K562 (cell line): Measurements from ENCODE around the gene MAN1A1. TPM values are rescaled to one million over a fixed set of nuclear protein-coding genes. Genes with fewer than 3 reads are reported as not detected.

Source experiments
- ATAC-seq: fragments of 200-7000 bp; cut with Tn5 transposase; 3 replicates; pipeline ENCODE4 v1.9.1; 2020; ENCODE audit warnings: moderate library complexity
- BruUV-seq: library from RNA; stranded (reverse); fragments of 400-500 nt; replicated peaks from 2 replicates; lab custom pipeline; 2021; lab: Mats Ljungman, UMichigan
- CTCF ChIA-PET: fragments of 300-600 bp; formaldehyde crosslinking; extraction: SDS; loops from one replicate; lab custom pipeline; 2021; ENCODE audit warnings: low intra/inter-chr PET ratio; lab: Yijun Ruan, JAX
- POLR2A ChIA-PET: fragments of 300-600, 350-650 bp; sonication (Branson Sonifier 250); formaldehyde crosslinking; extraction: SDS; loops from one replicate; lab custom pipeline; 2021; ENCODE audit warnings: antibody characterized with exemption, inconsistent platforms; lab: Yijun Ruan, JAX
- DNase-seq, 4 experiments: peaks; one replicate each; pipeline versions ENCODE4 v3.0.0 to v3.0.0-alpha.2; 2011 to 2018; ENCODE audit warnings: low spot score in 3 of 4, mixed read lengths in 3 of 4; ENCODE audit errors: extremely low read depth in 1 of 4
- FAIRE-seq: peaks from 2 replicates; lab custom pipeline; 2011; peaks lifted over from hg19 to GRCh38; lab: Jason Lieb, UNC
- H2AFZ ChIP-seq: 2 replicates; pipeline ENCODE4 v1.6.0; 2011; ENCODE audit warnings: low read depth, low read length, control low read depth, inconsistent platforms
- H3K27ac ChIP-seq: fragments of 200-600 bp; 3 replicates; pipeline ENCODE4 v1.8.0; 2011; ENCODE audit warnings: low read depth, mild to moderate bottlenecking, control low read depth, inconsistent platforms, low read length, moderate library complexity, mixed read lengths; ENCODE audit errors: extremely low read depth
- H3K27me3 ChIP-seq, 2 experiments: fragments of 300-600 bp in 1 of 2; 2 replicates in 1 of 2; 3 replicates in 1 of 2; pipeline versions ENCODE4 v1.6.0 to v1.8.0; 2011; ENCODE audit warnings: inconsistent platforms in 2 of 2, low read length in 2 of 2, mild to moderate bottlenecking in 1 of 2, mixed read lengths in 1 of 2, moderate library complexity in 1 of 2; ENCODE audit not compliant: control insufficient read depth in 2 of 2, insufficient read depth in 2 of 2
- H3K36me3 ChIP-seq: fragments of 300-600 bp; 3 replicates; pipeline ENCODE4 v1.8.0; 2011; ENCODE audit warnings: mild to moderate bottlenecking, low read length, inconsistent platforms; ENCODE audit not compliant: control insufficient read depth, insufficient read depth
- H3K4me1 ChIP-seq, 2 experiments: fragments of 200-600 bp in 1 of 2; replicated peaks in 1 of 2; 2 replicates in 1 of 2; 3 replicates in 1 of 2; pipeline versions ENCODE4 v1.5.1 to v1.8.0; 2011; ENCODE audit warnings: inconsistent platforms in 2 of 2, low read length in 2 of 2, mild to moderate bottlenecking in 1 of 2, mixed read lengths in 1 of 2, moderate library complexity in 1 of 2; ENCODE audit not compliant: control insufficient read depth in 2 of 2, insufficient read depth in 2 of 2
- H3K4me2 ChIP-seq: 2 replicates; pipeline ENCODE4 v1.6.1; 2011; ENCODE audit warnings: low read length, control low read depth, inconsistent platforms, mixed read lengths; ENCODE audit not compliant: insufficient read depth
- H3K4me3 ChIP-seq: fragments of 200-600 bp; sonication (generic), shearing (Covaris generic); 2 replicates; pipeline ENCODE4 v1.5.1; 2016; ENCODE audit warnings: control low read depth, inconsistent platforms
- H3K79me2 ChIP-seq: fragments of 200-600 bp; 3 replicates; pipeline ENCODE4 v1.8.0; 2011; ENCODE audit warnings: low read length, inconsistent platforms; ENCODE audit not compliant: control insufficient read depth, insufficient read depth
- H3K9ac ChIP-seq, 2 experiments: 2 replicates each; pipeline versions ENCODE4 v1.6.0 to v1.6.1; 2011; ENCODE audit warnings: low read depth in 2 of 2, low read length in 2 of 2, control low read depth in 1 of 2, inconsistent platforms in 1 of 2, mild to moderate bottlenecking in 1 of 2, mixed read lengths in 1 of 2; ENCODE audit not compliant: insufficient read depth in 1 of 2
- H3K9me1 ChIP-seq: one replicate; pipeline ENCODE4 v1.6.0; 2011; ENCODE audit warnings: inconsistent platforms, mild to moderate bottlenecking, low read length, moderate library complexity; ENCODE audit not compliant: control insufficient read depth, insufficient read depth
- H3K9me3 ChIP-seq: replicated peaks from 2 replicates; pipeline ENCODE4 v1.5.1; 2011; ENCODE audit warnings: low read depth, low read length, inconsistent platforms; ENCODE audit not compliant: control insufficient read depth, insufficient read depth
- H4K20me1 ChIP-seq: replicated peaks from 2 replicates; pipeline ENCODE4 v1.6.1; 2011; ENCODE audit warnings: low read length, inconsistent platforms, mixed read lengths; ENCODE audit not compliant: control insufficient read depth, insufficient read depth
- RBM22 ChIP-seq: fragments of 200-400 bp; formaldehyde crosslinking; IDR thresholded peaks from 2 replicates; pipeline ENCODE4 v1.6.1; 2018; ENCODE audit warnings: low read length, low read depth; ENCODE audit not compliant: poor library complexity, severe bottlenecking
- ZNF766 ChIP-seq: fragments of 200-800 bp; sonication (Bioruptor generic); conservative IDR thresholded peaks from 2 replicates; pipeline ENCODE4 v1.6.1; 2016; ENCODE audit warnings: missing genetic modification characterization, missing compliant biosample characterization
- WGBS: fragments of 100-300 bp; shearing (Covaris generic); methylation state at CpG from one replicate; pipeline ENCODE4 v1.1.6; 2016; ENCODE audit warnings: low coverage, mixed read lengths; ENCODE audit not compliant: insufficient coverage; ENCODE audit errors: missing lambda C conversion rate; 5-methylcytosine and 5-hydroxymethylcytosine counted together
- in situ Hi-C: fragments of 300-500 bp; cut with MboI; formaldehyde crosslinking; loops from 4 replicates; pipeline ENCODE4 v1.15.0; 2018; ENCODE audit warnings: inconsistent platforms, mixed read lengths
- intact Hi-C: fragments of 100-400 bp; cut with micrococcal nuclease; formaldehyde crosslinking; loops from 2 replicates; pipeline ENCODE4 v1.14.2; 2022
- polyA plus RNA-seq, 8 experiments: library from polyadenylated mRNA; depleted of rRNA in 4 of 8; stranded (reverse) in 5 of 8; unstranded in 3 of 8; fragments of >200 nt; fragmentation: Nextera tagmentation in 2 of 8; fragmentation: Illumina TruSeq in 1 of 8; extraction: Ambion mirVana in 2 of 8; extraction: Trizol in 1 of 8; gene quantifications; 2 replicates each; pipeline versions ENCODE4 v1.2.1 to v1.2.3, GENCODE V29; 2011 to 2014; ENCODE audit warnings: inconsistent platforms in 1 of 8, missing spikeins in 1 of 8
- total RNA-seq, 7 experiments: library from RNA; depleted of rRNA in 6 of 7; stranded (reverse); fragments of >200 nt in 6 of 7; fragmentation: Illumina TruSeq in 2 of 7; extraction: Trizol in 2 of 7; gene quantifications; 2 replicates each; pipeline versions ENCODE4 v1.2.1 to v1.2.3, GENCODE V29; 2011 to 2021; ENCODE audit warnings: low replicate concordance in 1 of 7
- TF ChIP-seq, protein P1 (sequence below): fragments of 450-650 bp; IDR thresholded peaks from 2 replicates; pipeline ENCODE4 v1.7.1; 2018; ENCODE audit warnings: mild to moderate bottlenecking, low read depth; ENCODE audit not compliant: partially characterized antibody

Gene MAN1A1
- total and polyA plus RNA-seq, 9 of the 15 experiments (the other 6 are each of a cell fraction or from before 2014, with no cell fraction given): 24.5 to 78.4 (median 59.7) TPM

DNA sequence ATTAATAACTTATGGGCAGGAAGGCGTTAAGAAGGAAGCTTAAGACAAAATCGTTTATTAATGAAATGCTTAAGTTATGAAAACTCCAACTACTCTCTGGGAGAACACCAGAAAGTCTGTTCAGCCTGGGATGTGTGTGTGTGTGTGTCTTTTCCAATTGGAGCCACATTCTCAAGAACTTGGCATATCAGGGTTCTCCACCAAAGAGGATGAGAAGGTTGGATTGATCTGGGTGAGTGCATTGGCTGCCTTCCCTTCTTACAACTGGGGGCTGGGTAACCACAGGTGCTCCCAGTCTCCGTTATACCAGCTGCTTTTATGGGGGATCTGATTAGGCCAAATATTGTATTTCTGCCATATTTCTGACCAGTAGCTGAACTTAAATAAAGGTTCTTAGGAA lies 102.1 kb downstream of the MAN1A1 start:
- Histone ChIP-seq H3K9me3 (no peaks in the 10 kb centered on the region), H3K4me2 (no peak overlapping the region), H3K9ac (no peak overlapping the region), H3K27ac (no peak overlapping the region), H3K9me1 (no peaks in the 10 kb centered on the region), H4K20me1 (no peaks in the 10 kb centered on the region), H3K4me3 (no peak overlapping the region), H2AFZ (no peak overlapping the region), H3K27me3 (no peaks in the 10 kb centered on the region), H3K36me3 (peaks cover 84% of the 10 kb centered on the region), H3K4me1 (peaks cover 0 to 8% of the 10 kb centered on the region in 2 experiments; a peak in 1 of 5 replicates), H3K79me2 (peaks cover 81% of the 10 kb centered on the region)
- 81% methylated on average over 3 of the region's 3 CpGs for WGBS
- TF ChIP-seq, protein P1, sequence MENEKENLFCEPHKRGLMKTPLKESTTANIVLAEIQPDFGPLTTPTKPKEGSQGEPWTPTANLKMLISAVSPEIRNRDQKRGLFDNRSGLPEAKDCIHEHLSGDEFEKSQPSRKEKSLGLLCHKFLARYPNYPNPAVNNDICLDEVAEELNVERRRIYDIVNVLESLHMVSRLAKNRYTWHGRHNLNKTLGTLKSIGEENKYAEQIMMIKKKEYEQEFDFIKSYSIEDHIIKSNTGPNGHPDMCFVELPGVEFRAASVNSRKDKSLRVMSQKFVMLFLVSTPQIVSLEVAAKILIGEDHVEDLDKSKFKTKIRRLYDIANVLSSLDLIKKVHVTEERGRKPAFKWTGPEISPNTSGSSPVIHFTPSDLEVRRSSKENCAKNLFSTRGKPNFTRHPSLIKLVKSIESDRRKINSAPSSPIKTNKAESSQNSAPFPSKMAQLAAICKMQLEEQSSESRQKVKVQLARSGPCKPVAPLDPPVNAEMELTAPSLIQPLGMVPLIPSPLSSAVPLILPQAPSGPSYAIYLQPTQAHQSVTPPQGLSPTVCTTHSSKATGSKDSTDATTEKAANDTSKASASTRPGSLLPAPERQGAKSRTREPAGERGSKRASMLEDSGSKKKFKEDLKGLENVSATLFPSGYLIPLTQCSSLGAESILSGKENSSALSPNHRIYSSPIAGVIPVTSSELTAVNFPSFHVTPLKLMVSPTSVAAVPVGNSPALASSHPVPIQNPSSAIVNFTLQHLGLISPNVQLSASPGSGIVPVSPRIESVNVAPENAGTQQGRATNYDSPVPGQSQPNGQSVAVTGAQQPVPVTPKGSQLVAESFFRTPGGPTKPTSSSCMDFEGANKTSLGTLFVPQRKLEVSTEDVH: no peak
- TF ChIP-seq RBM22: peak; percentile 6
- no peak for TF ChIP-seq ZNF766 (CRISPR knock-in tag)
- FAIRE-seq (no peak), DNase-seq (no peak), ATAC-seq (no peak)
- intact Hi-C loops: no loop called here
- in situ Hi-C loops: no loop called here
- no TSS peak for BruUV-seq
- CTCF ChIA-PET: no interaction called here
- POLR2A ChIA-PET: no interaction called here
